OCI-LY1 (cell line): ENCODE results near the gene MGA.

Experiments used
- EZH2 ChIP-seq: fragments of 200-600 bp; sonication (generic), shearing (Covaris generic); IDR thresholded peaks from 2 replicates; pipeline ENCODE4 v1.8.0; 2017; ENCODE audit warnings: borderline replicate concordance, mixed run types, mild to moderate bottlenecking, antibody characterized with exemption, low read length, moderate library complexity, mixed read lengths
- TF ChIP-seq, protein P1 (sequence below): fragments of 200-600 bp; sonication (generic), shearing (Covaris generic); IDR thresholded peaks from 2 replicates; pipeline ENCODE4 v1.5.1; 2017; ENCODE audit warnings: mild to moderate bottlenecking, antibody characterized with exemption, low read length, moderate library complexity, mixed read lengths

DNA sequence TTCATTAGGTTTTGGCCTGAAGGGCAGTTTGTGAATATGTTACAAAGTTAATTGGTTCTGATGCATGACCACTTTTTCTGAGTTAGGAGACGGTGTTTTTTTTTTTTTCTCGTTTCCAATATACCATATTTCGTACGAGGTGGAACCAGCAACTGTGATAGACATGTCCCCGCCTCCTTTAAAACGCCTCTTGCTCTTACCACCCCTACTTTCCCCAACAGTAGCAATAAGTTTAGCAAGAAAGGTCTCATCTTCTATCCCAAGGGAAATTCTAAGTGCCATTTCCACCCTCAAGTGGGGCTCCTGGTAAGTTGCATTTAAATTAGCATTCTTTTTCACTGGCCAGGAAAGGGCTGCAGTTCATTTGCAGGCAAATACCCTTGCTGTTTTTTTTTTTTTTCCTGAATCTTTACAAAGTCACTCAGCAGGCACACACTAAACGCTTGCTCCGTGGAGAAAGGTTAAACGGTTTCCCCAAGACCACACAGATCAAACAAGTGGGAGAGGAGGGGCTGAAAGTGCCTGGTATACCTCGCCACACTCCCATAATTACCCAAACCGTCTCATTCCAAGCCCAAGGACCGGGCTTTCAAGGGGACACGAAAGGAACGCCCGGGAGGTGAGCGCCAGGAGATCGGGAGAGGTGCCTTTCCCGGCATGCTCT, 39.5 kb upstream of the MGA start:
- TF ChIP-seq, protein P1, sequence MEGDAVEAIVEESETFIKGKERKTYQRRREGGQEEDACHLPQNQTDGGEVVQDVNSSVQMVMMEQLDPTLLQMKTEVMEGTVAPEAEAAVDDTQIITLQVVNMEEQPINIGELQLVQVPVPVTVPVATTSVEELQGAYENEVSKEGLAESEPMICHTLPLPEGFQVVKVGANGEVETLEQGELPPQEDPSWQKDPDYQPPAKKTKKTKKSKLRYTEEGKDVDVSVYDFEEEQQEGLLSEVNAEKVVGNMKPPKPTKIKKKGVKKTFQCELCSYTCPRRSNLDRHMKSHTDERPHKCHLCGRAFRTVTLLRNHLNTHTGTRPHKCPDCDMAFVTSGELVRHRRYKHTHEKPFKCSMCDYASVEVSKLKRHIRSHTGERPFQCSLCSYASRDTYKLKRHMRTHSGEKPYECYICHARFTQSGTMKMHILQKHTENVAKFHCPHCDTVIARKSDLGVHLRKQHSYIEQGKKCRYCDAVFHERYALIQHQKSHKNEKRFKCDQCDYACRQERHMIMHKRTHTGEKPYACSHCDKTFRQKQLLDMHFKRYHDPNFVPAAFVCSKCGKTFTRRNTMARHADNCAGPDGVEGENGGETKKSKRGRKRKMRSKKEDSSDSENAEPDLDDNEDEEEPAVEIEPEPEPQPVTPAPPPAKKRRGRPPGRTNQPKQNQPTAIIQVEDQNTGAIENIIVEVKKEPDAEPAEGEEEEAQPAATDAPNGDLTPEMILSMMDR = no peak
- no peak for TF ChIP-seq EZH2
